DND-41 (cell line): ENCODE results near the gene BFSP1.

Experiments used
- EZH2 ChIP-seq: IDR thresholded peaks from 3 replicates; pipeline ENCODE4 v1.6.1; 2012; ENCODE audit warnings: borderline replicate concordance, low read depth, mild to moderate bottlenecking, moderate library complexity, low read length, inconsistent platforms; ENCODE audit not compliant: severe bottlenecking
- TF ChIP-seq, protein P1 (sequence below): IDR thresholded peaks from 2 replicates; pipeline ENCODE4 v1.5.1; 2012; ENCODE audit warnings: borderline replicate concordance, low read length, moderate library complexity, mild to moderate bottlenecking; ENCODE audit not compliant: poor library complexity, severe bottlenecking; ENCODE audit errors: extremely low read depth

DNA sequence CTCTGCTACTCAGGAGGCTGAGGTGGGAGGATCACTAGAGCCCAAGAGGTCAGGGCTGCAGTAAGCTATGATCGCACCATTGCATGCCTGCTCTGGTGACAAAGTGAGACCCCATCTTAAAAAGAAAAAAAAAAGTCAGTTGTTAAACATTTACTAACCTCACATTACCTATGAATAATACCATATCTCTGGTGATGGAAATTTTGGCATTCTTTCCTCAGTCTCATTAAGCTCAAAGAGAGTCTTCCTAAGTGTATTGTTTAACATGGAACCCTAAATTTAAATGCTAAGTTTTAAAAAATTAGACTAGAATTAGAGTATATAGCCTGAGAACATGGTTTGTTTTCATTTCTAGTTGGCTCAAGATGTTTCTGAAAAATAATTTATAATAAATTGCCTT is 11.3 kb upstream of the BFSP1 start:
- TF ChIP-seq, protein P1, sequence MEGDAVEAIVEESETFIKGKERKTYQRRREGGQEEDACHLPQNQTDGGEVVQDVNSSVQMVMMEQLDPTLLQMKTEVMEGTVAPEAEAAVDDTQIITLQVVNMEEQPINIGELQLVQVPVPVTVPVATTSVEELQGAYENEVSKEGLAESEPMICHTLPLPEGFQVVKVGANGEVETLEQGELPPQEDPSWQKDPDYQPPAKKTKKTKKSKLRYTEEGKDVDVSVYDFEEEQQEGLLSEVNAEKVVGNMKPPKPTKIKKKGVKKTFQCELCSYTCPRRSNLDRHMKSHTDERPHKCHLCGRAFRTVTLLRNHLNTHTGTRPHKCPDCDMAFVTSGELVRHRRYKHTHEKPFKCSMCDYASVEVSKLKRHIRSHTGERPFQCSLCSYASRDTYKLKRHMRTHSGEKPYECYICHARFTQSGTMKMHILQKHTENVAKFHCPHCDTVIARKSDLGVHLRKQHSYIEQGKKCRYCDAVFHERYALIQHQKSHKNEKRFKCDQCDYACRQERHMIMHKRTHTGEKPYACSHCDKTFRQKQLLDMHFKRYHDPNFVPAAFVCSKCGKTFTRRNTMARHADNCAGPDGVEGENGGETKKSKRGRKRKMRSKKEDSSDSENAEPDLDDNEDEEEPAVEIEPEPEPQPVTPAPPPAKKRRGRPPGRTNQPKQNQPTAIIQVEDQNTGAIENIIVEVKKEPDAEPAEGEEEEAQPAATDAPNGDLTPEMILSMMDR = no peak
- TF ChIP-seq EZH2 = no peak
